ENCODE data around the gene NCAM1. TPM values are rescaled to one million over a fixed set of nuclear protein-coding genes. Genes with fewer than 3 reads are reported as not detected.
A peak's percentile ranks its signal among the peaks of the same experiment; 100 is the strongest.

NCAM1 gene
- total and polyA plus RNA-seq, 2 of the 13 experiments (the other 11 are each of a cell fraction or from before 2014, with no cell fraction given): 0.05 TPM; not detected in 1

GRCh38 chr11:113043698-113044097 lies 82.5 kb downstream of the NCAM1 start:
- POLR2A ChIA-PET: no interaction called here
- TF ChIP-seq FOXP1 (IDR thresholded peaks at IDR 0.05): no peak
- no peak for TF ChIP-seq FOXP1 (CRISPR knock-in tag; IDR thresholded peaks at IDR 0.05)
- TF ChIP-seq, protein P1, sequence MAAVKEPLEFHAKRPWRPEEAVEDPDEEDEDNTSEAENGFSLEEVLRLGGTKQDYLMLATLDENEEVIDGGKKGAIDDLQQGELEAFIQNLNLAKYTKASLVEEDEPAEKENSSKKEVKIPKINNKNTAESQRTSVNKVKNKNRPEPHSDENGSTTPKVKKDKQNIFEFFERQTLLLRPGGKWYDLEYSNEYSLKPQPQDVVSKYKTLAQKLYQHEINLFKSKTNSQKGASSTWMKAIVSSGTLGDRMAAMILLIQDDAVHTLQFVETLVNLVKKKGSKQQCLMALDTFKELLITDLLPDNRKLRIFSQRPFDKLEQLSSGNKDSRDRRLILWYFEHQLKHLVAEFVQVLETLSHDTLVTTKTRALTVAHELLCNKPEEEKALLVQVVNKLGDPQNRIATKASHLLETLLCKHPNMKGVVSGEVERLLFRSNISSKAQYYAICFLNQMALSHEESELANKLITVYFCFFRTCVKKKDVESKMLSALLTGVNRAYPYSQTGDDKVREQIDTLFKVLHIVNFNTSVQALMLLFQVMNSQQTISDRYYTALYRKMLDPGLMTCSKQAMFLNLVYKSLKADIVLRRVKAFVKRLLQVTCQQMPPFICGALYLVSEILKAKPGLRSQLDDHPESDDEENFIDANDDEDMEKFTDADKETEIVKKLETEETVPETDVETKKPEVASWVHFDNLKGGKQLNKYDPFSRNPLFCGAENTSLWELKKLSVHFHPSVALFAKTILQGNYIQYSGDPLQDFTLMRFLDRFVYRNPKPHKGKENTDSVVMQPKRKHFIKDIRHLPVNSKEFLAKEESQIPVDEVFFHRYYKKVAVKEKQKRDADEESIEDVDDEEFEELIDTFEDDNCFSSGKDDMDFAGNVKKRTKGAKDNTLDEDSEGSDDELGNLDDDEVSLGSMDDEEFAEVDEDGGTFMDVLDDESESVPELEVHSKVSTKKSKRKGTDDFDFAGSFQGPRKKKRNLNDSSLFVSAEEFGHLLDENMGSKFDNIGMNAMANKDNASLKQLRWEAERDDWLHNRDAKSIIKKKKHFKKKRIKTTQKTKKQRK (IDR thresholded peaks at IDR 0.05; ENCODE audit: low read length): no peak
- TF ChIP-seq ZNF441 (CRISPR knock-in tag; IDR thresholded peaks at IDR 0.05; ENCODE audit: borderline replicate concordance): no peak
- TF ChIP-seq MAFK (conservative IDR thresholded peaks at IDR 0.05 in 1 of 2, IDR thresholded peaks at IDR 0.05 in 1 of 2; ENCODE audit: low read length in 2 of 2): peak in 1 of 2 experiments; percentile 61; a peak in 3 of 4 replicates
- TF ChIP-seq, protein P2, sequence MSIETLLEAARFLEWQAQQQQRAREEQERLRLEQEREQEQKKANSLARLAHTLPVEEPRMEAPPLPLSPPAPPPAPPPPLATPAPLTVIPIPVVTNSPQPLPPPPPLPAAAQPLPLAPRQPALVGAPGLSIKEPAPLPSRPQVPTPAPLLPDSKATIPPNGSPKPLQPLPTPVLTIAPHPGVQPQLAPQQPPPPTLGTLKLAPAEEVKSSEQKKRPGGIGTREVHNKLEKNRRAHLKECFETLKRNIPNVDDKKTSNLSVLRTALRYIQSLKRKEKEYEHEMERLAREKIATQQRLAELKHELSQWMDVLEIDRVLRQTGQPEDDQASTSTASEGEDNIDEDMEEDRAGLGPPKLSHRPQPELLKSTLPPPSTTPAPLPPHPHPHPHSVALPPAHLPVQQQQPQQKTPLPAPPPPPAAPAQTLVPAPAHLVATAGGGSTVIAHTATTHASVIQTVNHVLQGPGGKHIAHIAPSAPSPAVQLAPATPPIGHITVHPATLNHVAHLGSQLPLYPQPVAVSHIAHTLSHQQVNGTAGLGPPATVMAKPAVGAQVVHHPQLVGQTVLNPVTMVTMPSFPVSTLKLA (IDR thresholded peaks at IDR 0.05): peak; percentile 26; the same call in 1 of the 2 replicates
- peak; percentile 43 for TF ChIP-seq MAFF (IDR thresholded peaks at IDR 0.05; ENCODE audit: low read depth, low read length)
- TF ChIP-seq, protein P3, sequence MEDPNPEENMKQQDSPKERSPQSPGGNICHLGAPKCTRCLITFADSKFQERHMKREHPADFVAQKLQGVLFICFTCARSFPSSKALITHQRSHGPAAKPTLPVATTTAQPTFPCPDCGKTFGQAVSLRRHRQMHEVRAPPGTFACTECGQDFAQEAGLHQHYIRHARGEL (CRISPR knock-in tag; IDR thresholded peaks at IDR 0.05): no peak
- no peak for FAIRE-seq
- 20% methylated on average over 5 of the region's 5 CpGs for WGBS (ENCODE audit: low lambda C conversion rate)
- no peaks in the 10 kb centered on the region for H3K9me3 ChIP-seq (ENCODE audit: low read length)
- no peaks in the 10 kb centered on the region for H3K4me1 ChIP-seq (ENCODE audit: insufficient read depth, low read length)
- no peak for ATAC-seq
- no peak overlapping the region for H3K4me2 ChIP-seq (ENCODE audit: low read depth, low read length)
- CTCF ChIA-PET (ENCODE audit: low intra/inter-chr PET ratio, low total read pairs): no interaction called here
- intact Hi-C loops (cut with micrococcal nuclease; ENCODE audit: unreplicated experiment) (no loop called here), in situ Hi-C loops (cut with HindIII; ENCODE audit: extremely low pct_ligation_motif_present, low pct_unique_long_range_greater_than_20kb) (no loop called here)
- no TSS peak for BruUV-seq (replicated peaks)
- H3K4me3 ChIP-seq (replicated peaks in 1 of 3; ENCODE audit: insufficient read depth in 1 of 3, low read depth in 2 of 3, low read length in 3 of 3): no peak overlapping the region
- H3K36me3 ChIP-seq (replicated peaks in 1 of 2; ENCODE audit: control insufficient read depth in 1 of 2, insufficient read depth in 2 of 2, low read length in 2 of 2): no peaks in the 10 kb centered on the region
- no peaks in the 10 kb centered on the region for H4K20me1 ChIP-seq (ENCODE audit: insufficient read depth, low read length)
- H2AFZ ChIP-seq (ENCODE audit: low read length): no peak overlapping the region
- H3K9ac ChIP-seq (ENCODE audit: insufficient read depth, low read depth, low read length): no peak overlapping the region
- no peaks in the 10 kb centered on the region for H3K79me2 ChIP-seq (ENCODE audit: insufficient read depth, low read length)
- no peak overlapping the region for H3K27ac ChIP-seq (ENCODE audit: extremely low read length, insufficient read depth, low read length)
- peaks cover 0 to 4% of the 10 kb centered on the region in 2 experiments; a peak in 1 of 5 replicates for H3K27me3 ChIP-seq (ENCODE audit: control insufficient read depth in 1 of 2, insufficient read depth in 2 of 2, low read length in 2 of 2)
- DNase-seq (ENCODE audit: low spot score): no peak
